Measurements from ENCODE around the gene SCN1B. TPM values are rescaled to one million over a fixed set of nuclear protein-coding genes. Genes with fewer than 3 reads are reported as not detected.

Gene SCN1B
- total and polyA plus RNA-seq, 2 of the 13 experiments (the other 11 are each of a cell fraction or from before 2014, with no cell fraction given) = 2.7 to 20.1 TPM

- TF ChIP-seq BATF2 (CRISPR knock-in tag; IDR thresholded peaks at IDR 0.05) (no peak; the same call in 1 of the 2 replicates), ZBTB42 (CRISPR knock-in tag; IDR thresholded peaks at IDR 0.05) (0 out of 2 replicates have a peak, but pooled peaks have one; percentile 1), MAF1 (CRISPR knock-in tag; IDR thresholded peaks at IDR 0.05; ENCODE audit: borderline replicate concordance) (no peak), TBX3 (IDR thresholded peaks at IDR 0.05; ENCODE audit: borderline replicate concordance) (no peak), HNF4A (CRISPR knock-in tag; IDR thresholded peaks at IDR 0.05) (peak; percentile 89), ZMYM3 (CRISPR knock-in tag; IDR thresholded peaks at IDR 0.05) (0 out of 2 replicates have a peak, but pooled peaks have one; percentile 41), ZC3H13 (CRISPR knock-in tag; IDR thresholded peaks at IDR 0.05) (peak; percentile 45; the same call in 1 of the 2 replicates), ZNF343 (CRISPR knock-in tag; IDR thresholded peaks at IDR 0.05) (no peak), PITX1 (CRISPR knock-in tag; IDR thresholded peaks at IDR 0.05) (0 out of 2 replicates have a peak, but pooled peaks have one; percentile 33), ARNT2 (CRISPR knock-in tag; IDR thresholded peaks at IDR 0.05; ENCODE audit: low read depth) (no peak), THRA (CRISPR knock-in tag; IDR thresholded peaks at IDR 0.05; ENCODE audit: borderline replicate concordance) (peak; percentile 73; the same call in 1 of the 2 replicates), ZNF432 (CRISPR knock-in tag; IDR thresholded peaks at IDR 0.05; ENCODE audit: borderline replicate concordance) (no peak), CAMTA2 (CRISPR knock-in tag; IDR thresholded peaks at IDR 0.05; ENCODE audit: borderline replicate concordance) (no peak), ETV5 (CRISPR knock-in tag; IDR thresholded peaks at IDR 0.05; ENCODE audit: borderline replicate concordance) (peak; percentile 71; the same call in 1 of the 2 replicates), ZNF138 (CRISPR knock-in tag; IDR thresholded peaks at IDR 0.05; ENCODE audit: low read depth) (no peak), ZBTB38 (CRISPR knock-in tag; IDR thresholded peaks at IDR 0.05) (peak; percentile 75; the same call in 1 of the 2 replicates)
- TF ChIP-seq, protein P1, sequence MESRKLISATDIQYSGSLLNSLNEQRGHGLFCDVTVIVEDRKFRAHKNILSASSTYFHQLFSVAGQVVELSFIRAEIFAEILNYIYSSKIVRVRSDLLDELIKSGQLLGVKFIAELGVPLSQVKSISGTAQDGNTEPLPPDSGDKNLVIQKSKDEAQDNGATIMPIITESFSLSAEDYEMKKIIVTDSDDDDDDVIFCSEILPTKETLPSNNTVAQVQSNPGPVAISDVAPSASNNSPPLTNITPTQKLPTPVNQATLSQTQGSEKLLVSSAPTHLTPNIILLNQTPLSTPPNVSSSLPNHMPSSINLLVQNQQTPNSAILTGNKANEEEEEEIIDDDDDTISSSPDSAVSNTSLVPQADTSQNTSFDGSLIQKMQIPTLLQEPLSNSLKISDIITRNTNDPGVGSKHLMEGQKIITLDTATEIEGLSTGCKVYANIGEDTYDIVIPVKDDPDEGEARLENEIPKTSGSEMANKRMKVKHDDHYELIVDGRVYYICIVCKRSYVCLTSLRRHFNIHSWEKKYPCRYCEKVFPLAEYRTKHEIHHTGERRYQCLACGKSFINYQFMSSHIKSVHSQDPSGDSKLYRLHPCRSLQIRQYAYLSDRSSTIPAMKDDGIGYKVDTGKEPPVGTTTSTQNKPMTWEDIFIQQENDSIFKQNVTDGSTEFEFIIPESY (CRISPR knock-in tag; IDR thresholded peaks at IDR 0.05) = peak; percentile 88
- TF ChIP-seq, protein P2, sequence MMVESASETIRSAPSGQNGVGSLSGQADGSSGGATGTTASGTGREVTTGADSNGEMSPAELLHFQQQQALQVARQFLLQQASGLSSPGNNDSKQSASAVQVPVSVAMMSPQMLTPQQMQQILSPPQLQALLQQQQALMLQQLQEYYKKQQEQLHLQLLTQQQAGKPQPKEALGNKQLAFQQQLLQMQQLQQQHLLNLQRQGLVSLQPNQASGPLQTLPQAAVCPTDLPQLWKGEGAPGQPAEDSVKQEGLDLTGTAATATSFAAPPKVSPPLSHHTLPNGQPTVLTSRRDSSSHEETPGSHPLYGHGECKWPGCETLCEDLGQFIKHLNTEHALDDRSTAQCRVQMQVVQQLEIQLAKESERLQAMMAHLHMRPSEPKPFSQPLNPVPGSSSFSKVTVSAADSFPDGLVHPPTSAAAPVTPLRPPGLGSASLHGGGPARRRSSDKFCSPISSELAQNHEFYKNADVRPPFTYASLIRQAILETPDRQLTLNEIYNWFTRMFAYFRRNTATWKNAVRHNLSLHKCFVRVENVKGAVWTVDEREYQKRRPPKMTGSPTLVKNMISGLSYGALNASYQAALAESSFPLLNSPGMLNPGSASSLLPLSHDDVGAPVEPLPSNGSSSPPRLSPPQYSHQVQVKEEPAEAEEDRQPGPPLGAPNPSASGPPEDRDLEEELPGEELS (CRISPR knock-in tag; IDR thresholded peaks at IDR 0.05) = peak; percentile 19; the same call in 1 of the 2 replicates
These were observed 9.9 kb downstream of the SCN1B start (continued) for GRCh38 chr19:35039881-35040825.
